Renal pelvis (tissue), 4 donors: ENCODE results near the gene FKRP. TPM values are rescaled to one million over a fixed set of nuclear protein-coding genes. Genes with fewer than 3 reads are reported as not detected.

Experiments used
- DNase-seq: peaks from one replicate; pipeline ENCODE4 v3.0.0-alpha.2; 2013
- polyA plus RNA-seq, 3 donors: library from polyadenylated mRNA; unstranded; fragments of 120-200 nt; gene quantifications; one replicate each; pipeline ENCODE4 v1.2.1, GENCODE V29; 2013; ENCODE audit not compliant: insufficient read length in 3 of 3

FKRP gene
- polyA plus RNA-seq, 3 donors, result 21.2 to 29.7 (median 26.4) TPM

DNA sequence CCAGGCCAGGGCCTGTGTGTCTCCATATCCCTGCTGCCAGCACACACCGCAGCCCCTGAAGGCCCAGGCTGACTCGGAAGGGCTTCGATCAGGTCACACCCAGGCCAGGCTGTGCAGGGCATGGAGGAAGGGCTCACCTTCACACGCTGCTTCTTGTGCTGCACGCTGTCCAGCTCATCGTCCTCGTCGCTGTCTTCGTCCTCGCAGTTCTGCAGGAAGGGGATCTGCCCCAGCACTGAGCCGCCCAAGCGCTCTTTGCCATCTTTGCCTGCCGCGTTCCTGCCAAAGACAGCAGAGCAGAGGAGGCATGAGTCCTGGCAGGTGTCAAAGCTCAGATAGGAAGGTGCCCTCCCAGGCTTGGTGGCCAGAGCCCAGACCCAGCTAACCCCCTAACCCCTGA lies 15.3 kb upstream of the FKRP start:
- DNase-seq, result no peak

DNA sequence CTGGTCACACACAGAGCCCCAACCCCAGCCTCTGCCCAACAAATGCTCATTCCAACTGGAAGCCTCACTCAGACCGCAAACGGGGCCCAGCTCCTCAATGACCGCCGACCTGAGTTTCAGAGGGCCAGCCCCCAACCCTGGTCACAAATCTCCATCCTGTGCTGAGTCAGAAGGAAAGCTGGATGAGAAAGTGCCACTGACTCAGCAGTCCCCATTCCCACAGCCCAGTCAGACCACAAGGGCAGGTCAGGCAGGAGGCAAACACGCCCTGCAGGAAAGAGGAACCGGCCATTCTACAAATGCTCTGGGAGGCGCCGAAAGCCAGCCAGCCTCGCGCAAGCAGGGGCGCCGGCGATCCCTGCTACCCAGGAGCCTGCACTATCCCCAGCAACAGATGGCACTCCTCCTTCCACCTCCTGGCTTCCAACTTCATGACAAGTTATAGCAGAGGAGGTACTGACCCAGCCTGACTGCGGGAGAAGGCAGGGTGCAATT lies 14.8 kb upstream of the FKRP start:
- no peak for DNase-seq

- DNase-seq, result no peak
These were observed 14.3 kb upstream of the FKRP start for GRCh38 chr19:46731584-46731983.

DNA sequence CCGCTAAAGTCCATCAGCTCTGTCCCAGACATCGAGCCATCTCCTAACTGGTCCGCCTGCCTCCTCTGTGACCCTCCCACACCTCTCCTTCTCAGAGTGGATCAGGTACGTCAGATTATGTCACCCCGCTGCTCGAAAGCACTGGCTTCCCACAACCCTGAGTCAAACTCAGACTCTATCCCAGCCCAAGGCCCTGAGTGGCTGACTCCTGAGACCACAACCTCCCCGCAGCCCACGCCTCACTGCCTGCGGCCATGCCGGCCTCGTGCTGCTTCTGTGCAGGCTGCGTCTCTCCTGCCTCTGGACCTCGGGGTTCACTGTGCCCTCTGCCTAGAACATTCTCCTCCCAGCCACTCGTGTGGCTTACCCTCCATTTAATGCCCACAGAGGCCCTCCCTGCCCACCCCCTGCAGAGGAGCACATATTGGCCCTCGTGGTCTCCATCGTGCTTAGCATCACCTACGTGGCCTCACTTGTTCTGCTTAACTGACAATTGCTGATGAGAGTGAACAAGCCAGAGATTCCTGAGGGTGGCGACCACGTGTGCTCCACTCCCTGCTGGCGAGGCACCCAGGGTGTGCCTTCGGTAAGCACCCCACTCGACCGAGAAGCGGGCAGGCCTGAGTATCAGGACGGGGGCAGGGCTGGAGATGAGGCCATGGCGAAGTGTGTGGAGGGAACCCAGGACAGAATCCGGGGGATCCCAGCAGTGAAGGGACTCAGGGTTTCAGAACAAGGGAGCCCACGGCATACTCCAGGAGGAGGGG lies 13.5 kb upstream of the FKRP start:
- no peak for DNase-seq

GRCh38 chr19:46732966-46733689 lies 12.7 kb upstream of the FKRP start:
- DNase-seq, result no peak

DNA sequence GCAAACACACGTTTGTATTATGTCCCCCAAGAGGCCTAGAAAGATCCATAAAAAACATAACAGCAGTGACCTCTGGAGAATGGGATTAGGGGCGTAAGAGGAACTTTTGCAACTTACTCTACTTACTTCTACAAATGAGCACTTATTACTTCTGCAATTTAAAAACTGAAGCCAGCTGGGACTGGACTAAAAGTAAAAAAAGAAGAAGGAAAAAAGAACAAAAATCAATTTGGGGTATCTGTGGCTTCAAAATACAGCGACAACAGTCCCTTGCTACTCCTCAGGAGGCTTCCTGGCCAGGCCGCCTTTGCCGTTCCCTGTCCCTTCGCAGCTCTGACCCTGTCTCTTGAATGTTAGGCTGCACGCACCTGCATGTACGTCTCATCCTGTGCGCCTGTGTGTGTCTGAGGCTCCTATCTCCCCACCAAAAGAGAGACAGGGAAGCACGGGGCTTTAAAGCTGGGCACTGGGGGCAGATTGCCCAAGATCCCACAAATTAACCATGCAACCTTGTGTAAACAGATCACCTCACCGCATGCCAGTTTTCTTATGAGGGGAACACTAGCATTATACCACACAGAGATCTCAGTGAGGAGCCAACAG lies 12.1 kb upstream of the FKRP start:
- no peak for DNase-seq

DNA sequence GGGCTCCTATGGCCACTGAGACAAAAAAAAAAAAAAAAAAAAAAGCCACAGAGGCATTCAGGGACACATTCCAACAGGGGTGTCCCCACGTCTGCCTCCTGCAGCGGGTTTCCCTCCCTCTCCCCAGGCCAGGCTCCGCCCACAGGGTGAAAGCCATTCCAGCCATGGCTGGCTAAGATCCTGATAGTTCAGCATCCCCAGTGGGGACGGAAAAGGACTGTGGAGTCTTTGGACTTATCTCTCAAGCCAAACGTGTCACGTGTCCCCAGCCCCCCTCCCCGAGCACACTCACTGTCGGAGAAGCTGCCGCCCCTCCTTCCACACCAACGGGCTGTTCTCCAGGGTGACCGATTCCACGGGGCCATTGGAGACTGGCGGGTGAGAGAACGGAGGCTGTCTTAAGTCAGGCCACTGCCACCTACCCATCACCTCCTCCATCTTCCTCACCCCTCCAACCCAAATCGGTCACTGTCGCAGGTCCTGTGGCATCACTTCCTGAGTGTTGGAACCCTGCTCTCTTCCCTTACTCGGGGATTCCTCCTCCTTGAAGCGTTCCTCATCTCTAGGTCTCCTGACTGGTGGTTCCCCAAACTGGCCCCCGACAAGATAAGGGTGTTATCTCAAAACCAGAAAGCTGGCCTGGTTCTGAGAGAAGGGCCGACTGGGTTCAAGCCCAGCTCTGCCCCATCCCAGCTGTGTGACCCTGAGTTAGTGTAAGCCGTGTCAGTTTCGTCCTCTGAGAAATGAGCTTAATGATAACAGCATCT lies 9.1 kb upstream of the FKRP start:
- DNase-seq, result no peak

GRCh38 chr19:46737298-46737654 lies 8.6 kb upstream of the FKRP start:
- DNase-seq, result no peak

DNA sequence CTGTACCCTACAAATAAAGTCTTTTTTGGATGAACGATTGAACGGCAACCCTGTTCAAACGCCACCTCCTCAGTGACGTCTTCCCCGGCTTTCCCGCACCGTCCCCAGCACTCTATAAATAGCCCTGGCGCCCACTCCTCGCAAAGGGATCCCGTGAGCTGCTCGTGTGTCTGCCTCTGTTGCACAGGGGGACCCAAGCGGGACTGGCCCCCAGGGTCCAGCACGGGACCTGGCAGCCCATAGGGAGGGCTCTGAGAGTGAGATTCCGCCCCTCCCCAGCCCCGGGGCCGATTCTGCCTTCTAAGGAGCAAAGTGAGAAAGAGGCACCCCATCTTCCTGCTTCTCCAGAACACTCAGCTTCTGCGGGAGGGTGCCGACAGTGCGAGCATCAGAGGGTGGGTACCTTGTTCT lies 8.1 kb upstream of the FKRP start:
- DNase-seq, result no peak

DNA sequence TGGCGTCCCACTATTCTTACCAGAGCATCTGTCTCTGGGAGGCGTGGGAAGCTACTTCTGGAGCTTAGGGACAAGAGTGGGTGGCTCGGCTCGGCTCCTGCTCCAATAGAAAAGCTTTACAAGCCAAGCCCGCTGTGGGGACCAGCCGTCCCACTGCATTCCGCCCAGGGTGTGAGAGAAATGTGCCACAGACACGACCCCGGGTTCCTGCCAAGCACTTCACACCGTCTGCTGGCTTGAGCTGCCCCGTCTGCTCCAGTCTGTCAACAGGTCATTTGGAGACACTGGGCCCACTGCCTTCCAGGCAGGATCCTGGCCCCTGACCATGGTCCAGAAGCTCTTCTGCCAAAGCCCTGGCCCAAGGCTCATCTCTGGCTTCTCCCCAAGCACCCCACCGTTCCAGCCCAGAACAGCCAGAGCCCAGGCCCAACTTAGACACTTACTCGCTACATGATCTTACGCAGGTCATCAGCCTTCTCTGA lies 6.5 kb upstream of the FKRP start:
- no peak for DNase-seq

GRCh38 chr19:46741447-46741846 lies 4.4 kb upstream of the FKRP start:
- no peak for DNase-seq

GRCh38 chr19:46742926-46743480 lies 2.9 kb upstream of the FKRP start:
- DNase-seq, result no peak

GRCh38 chr19:46744005-46744691 lies 1.7 kb upstream of the FKRP start:
- no peak for DNase-seq

DNA sequence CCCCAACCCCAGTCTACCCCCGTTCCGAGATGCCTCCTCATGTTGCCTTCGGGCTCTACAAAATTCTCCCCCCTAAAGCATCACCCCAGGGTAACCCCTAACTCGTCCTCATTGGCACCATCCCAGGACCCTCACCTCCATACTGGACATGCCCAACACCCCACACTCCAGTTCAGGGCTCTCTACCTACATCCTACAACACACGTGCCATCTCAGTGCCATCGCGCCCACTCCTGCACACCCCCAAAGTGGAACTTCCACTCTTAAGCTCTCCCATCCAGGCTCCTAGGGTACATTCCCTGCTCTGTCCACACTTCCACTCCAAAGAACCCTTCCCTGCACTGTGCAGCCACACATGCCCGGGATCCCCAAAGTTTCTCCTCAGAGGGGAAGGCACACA lies 827 bp upstream of the FKRP start:
- no peak for DNase-seq

DNA sequence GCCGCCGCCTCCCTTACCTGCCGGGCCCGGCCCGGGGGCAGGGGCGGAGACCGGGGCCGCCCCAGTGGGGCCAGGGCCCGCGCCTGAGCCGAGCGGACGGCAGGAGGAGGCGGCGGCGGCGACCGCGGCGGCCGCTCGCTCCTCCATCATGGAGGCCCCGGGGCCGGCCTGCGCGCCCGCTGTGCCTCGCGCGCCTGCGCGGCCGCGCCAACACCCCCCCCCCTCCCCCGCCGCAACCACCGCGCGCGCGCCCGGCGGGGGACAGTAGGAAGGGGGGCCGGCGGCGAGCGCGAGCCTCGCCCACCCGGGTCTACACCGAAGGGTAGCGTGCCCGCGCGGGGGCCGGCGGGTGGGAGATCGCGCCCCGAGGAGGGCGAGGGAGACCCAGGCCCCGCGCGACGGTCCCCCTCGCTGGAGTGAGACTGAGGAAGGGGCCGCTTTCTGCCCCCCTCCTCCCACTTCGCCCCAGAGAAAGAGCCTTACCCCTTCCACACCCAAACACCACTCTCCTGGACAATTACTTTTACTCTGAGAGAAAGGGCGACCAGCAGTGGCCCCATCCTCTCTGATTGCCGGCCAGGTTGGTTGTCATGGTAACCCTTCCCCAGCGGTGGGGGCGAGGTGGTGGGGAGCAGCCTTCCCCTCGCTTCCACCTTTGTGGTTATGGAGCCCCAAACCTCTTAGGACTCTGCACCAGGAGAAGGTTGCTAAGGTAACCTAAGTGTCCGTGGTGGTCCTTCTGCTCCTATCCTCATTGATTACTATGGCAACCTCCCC lies 612 bp downstream of the FKRP start, which contains the start of gene STRN4:
Gene STRN4 (minus strand): TSS at position 170 of the 777 bp plus-strand sequence. CDS start 20 bp downstream, at position 150.
- peak; percentile 58 for DNase-seq

- DNase-seq, result no peak
These were observed 2.7 kb downstream of the FKRP start for GRCh38 chr19:46748325-46749109.

DNA sequence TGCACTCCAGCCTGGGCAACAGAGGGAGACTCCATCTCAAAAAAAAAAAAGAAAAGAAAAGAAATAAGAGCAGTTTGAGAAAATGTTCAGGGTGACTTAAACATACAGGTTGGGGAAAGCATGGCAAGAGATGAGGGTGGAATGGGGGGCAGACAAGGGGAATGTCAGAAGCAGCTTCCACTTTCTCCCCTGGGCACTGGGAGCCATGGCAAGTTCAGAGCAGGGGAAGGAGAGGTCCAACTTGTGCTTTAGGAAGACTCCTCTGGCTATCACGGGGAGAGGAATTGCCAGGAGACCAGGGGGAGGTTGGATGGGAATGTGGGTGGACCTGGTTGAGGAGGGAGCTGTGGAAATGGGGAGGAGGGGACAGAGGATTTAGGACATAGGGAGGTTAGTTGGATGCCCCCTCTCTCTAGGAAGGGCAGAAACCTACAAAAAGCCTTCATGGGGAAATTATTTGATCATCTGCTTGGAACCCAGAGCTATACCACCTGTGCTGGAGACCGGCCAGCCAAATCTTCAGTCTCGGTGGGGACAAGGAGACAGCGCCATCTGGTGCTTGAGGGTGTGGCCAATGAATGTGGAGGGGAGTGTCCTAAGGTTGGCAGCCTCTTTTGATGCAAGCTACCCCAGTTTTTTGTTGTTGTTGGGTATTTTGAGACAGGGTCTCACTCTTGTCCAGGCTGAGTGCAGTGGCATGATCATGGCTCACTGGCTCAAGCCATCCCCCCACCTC lies 7.7 kb downstream of the FKRP start:
- DNase-seq, result peak; percentile 42

GRCh38 chr19:46755077-46755852 lies 9.4 kb downstream of the FKRP start:
- no peak for DNase-seq
